Adipocyte (in vitro differentiated cells): Measurements from ENCODE around the gene TMEM100.

Source experiments
- DNase-seq: peaks from one replicate; pipeline ENCODE4 v3.0.0-alpha.2; 2015; ENCODE audit warnings: low read depth
- H3K27me3 ChIP-seq: replicated peaks from 2 replicates; pipeline ENCODE4 v1.7.0; 2013; ENCODE audit warnings: mild to moderate bottlenecking, low read length, moderate library complexity; ENCODE audit not compliant: control insufficient read depth, insufficient read depth
- H3K36me3 ChIP-seq: 2 replicates; pipeline ENCODE4 v1.7.0; 2013; ENCODE audit warnings: low read length, mild to moderate bottlenecking, moderate library complexity; ENCODE audit not compliant: control insufficient read depth, insufficient read depth, severe bottlenecking
- H3K4me1 ChIP-seq: 2 replicates; pipeline ENCODE4 v1.7.0; 2013; ENCODE audit warnings: mild to moderate bottlenecking, low read length, moderate library complexity; ENCODE audit not compliant: control insufficient read depth, insufficient read depth
- H3K4me3 ChIP-seq: 2 replicates; pipeline ENCODE4 v1.7.0; 2013; ENCODE audit warnings: mild to moderate bottlenecking, low read length, moderate library complexity
- H3K9ac ChIP-seq: 2 replicates; pipeline ENCODE4 v1.7.0; 2013; ENCODE audit warnings: mild to moderate bottlenecking, low read length, moderate library complexity
- H3K9me3 ChIP-seq: 2 replicates; pipeline ENCODE4 v1.7.0; 2013; ENCODE audit warnings: mild to moderate bottlenecking, low read length, moderate library complexity; ENCODE audit not compliant: control insufficient read depth

The TMEM100 gene

GRCh38 chr17:55742272-55743102 lies 19.8 kb upstream of the TMEM100 start:
- Histone ChIP-seq H3K9ac (no peak overlapping the region), H3K4me3 (no peak overlapping the region), H3K4me1 (no peaks in the 10 kb centered on the region), H3K36me3 (no peaks in the 10 kb centered on the region), H3K9me3 (no peaks in the 10 kb centered on the region), H3K27me3 (no peaks in the 10 kb centered on the region)
- DNase-seq = no peak

GRCh38 chr17:55741356-55741700 lies 18.7 kb upstream of the TMEM100 start:
- Histone ChIP-seq H3K4me1 (no peaks in the 10 kb centered on the region), H3K9me3 (no peaks in the 10 kb centered on the region), H3K4me3 (no peak overlapping the region), H3K27me3 (no peaks in the 10 kb centered on the region), H3K9ac (no peak overlapping the region), H3K36me3 (no peaks in the 10 kb centered on the region)
- DNase-seq = no peak

GRCh38 chr17:55740511-55741355 lies 18.1 kb upstream of the TMEM100 start:
- no peaks in the 10 kb centered on the region for H3K9me3 ChIP-seq
- H3K9ac ChIP-seq = no peak overlapping the region
- H3K27me3 ChIP-seq = no peaks in the 10 kb centered on the region
- H3K4me1 ChIP-seq = no peaks in the 10 kb centered on the region
- no peak overlapping the region for H3K4me3 ChIP-seq
- no peak for DNase-seq
- no peaks in the 10 kb centered on the region for H3K36me3 ChIP-seq

GRCh38 chr17:55737976-55738501 lies 15.4 kb upstream of the TMEM100 start:
- Histone ChIP-seq H3K4me3 (no peak overlapping the region), H3K36me3 (no peaks in the 10 kb centered on the region), H3K4me1 (peaks cover 26% of the 10 kb centered on the region), H3K9me3 (no peaks in the 10 kb centered on the region), H3K27me3 (no peaks in the 10 kb centered on the region), H3K9ac (no peak overlapping the region)
- DNase-seq = no peak

GRCh38 chr17:55735731-55736405 lies 13.2 kb upstream of the TMEM100 start:
- Histone ChIP-seq H3K36me3 (no peaks in the 10 kb centered on the region), H3K9me3 (no peaks in the 10 kb centered on the region), H3K4me3 (no peak overlapping the region), H3K9ac (no peak overlapping the region), H3K4me1 (peaks cover 47% of the 10 kb centered on the region), H3K27me3 (no peaks in the 10 kb centered on the region)
- DNase-seq = peak; percentile 86

GRCh38 chr17:55734128-55734781 lies 11.6 kb upstream of the TMEM100 start:
- no peak for DNase-seq
- Histone ChIP-seq H3K36me3 (no peaks in the 10 kb centered on the region), H3K4me3 (no peak overlapping the region), H3K9me3 (no peaks in the 10 kb centered on the region), H3K4me1 (peaks cover 60% of the 10 kb centered on the region), H3K27me3 (no peaks in the 10 kb centered on the region), H3K9ac (peak overlapping the region; percentile 6)

GRCh38 chr17:55731586-55732250 lies 9.1 kb upstream of the TMEM100 start:
- H3K27me3 ChIP-seq = no peaks in the 10 kb centered on the region
- H3K9me3 ChIP-seq = no peaks in the 10 kb centered on the region
- H3K4me1 ChIP-seq = peaks cover 67% of the 10 kb centered on the region
- no peaks in the 10 kb centered on the region for H3K36me3 ChIP-seq
- peak overlapping the region; percentile 74 for H3K4me3 ChIP-seq
- peak; percentile 42 for DNase-seq
- peak overlapping the region; percentile 82 for H3K9ac ChIP-seq

- H3K27me3 ChIP-seq = no peaks in the 10 kb centered on the region
- DNase-seq = no peak
- peaks cover 75% of the 10 kb centered on the region for H3K4me1 ChIP-seq
These were observed 8.1 kb upstream of the TMEM100 start for GRCh38 chr17:55730808-55731207.

GRCh38 chr17:55730380-55730779 lies 7.7 kb upstream of the TMEM100 start:
- Histone ChIP-seq H3K4me1 (peaks cover 76% of the 10 kb centered on the region), H3K36me3 (no peaks in the 10 kb centered on the region), H3K27me3 (no peaks in the 10 kb centered on the region), H3K9me3 (no peaks in the 10 kb centered on the region), H3K9ac (peak overlapping the region; percentile 82), H3K4me3 (peak overlapping the region; percentile 74)
- peak; percentile 39 for DNase-seq

More at GRCh38 chr17:55730808-55731207, 8.1 kb upstream of the TMEM100 start:
- Histone ChIP-seq H3K36me3 (no peaks in the 10 kb centered on the region), H3K9ac (peak overlapping the region; percentile 82), H3K4me3 (peak overlapping the region; percentile 74), H3K9me3 (no peaks in the 10 kb centered on the region)

GRCh38 chr17:55729484-55729883 lies 6.8 kb upstream of the TMEM100 start:
- no peaks in the 10 kb centered on the region for H3K36me3 ChIP-seq
- peaks cover 71% of the 10 kb centered on the region for H3K4me1 ChIP-seq
- no peaks in the 10 kb centered on the region for H3K9me3 ChIP-seq
- H3K9ac ChIP-seq = no peak overlapping the region
- H3K27me3 ChIP-seq = no peaks in the 10 kb centered on the region
- H3K4me3 ChIP-seq = no peak overlapping the region
- DNase-seq = no peak
